ENCODE results near the gene AIFM3.

The AIFM3 gene

DNA sequence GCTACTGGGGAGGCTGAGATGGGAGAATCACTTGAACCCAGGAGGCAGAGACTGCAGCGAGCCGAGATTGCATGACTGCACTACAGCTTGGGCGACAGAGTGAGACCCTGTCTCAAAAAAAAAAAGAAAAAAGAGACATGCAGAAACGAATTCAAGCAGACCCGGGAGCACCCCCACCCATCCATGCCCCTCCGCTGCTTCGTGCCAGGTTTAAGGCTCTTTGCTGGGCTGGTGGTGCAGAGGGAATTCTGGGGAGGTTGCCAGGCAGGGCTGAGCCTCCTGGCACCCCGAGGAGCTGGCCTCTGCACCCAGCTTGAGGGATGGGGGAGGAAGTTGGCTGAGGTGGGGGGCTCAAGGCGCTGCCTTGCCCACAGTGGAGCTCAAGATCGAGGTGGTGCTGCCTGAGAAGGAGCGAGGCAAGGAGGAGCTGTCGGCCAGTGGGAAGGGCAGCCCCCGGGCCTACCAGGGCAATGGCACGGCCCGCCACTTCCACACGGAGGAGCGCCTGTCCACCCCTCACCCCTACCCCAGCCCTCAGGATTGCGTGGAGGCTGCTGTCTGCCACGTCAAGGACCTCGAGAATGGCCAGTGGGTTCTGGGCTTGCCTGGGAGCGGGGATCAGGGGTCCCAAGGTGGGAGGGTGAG, 6.0 kb downstream of the AIFM3 start:
- no peak for TF ChIP-seq TAF1 (IDR thresholded peaks at IDR 0.05; ENCODE audit: low read depth)
- no peak for TF ChIP-seq ZBTB7A (IDR thresholded peaks at IDR 0.05; ENCODE audit: low read depth)
- TF ChIP-seq, protein P1, sequence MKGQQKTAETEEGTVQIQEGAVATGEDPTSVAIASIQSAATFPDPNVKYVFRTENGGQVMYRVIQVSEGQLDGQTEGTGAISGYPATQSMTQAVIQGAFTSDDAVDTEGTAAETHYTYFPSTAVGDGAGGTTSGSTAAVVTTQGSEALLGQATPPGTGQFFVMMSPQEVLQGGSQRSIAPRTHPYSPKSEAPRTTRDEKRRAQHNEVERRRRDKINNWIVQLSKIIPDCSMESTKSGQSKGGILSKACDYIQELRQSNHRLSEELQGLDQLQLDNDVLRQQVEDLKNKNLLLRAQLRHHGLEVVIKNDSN (IDR thresholded peaks at IDR 0.05) = no peak
- TF ChIP-seq NFIC (IDR thresholded peaks at IDR 0.05) = no peak
- TF ChIP-seq YY1 (IDR thresholded peaks at IDR 0.05; ENCODE audit: low read depth) = no peak
- TF ChIP-seq, protein P2, sequence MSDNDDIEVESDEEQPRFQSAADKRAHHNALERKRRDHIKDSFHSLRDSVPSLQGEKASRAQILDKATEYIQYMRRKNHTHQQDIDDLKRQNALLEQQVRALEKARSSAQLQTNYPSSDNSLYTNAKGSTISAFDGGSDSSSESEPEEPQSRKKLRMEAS (IDR thresholded peaks at IDR 0.05) = no peak

DNA sequence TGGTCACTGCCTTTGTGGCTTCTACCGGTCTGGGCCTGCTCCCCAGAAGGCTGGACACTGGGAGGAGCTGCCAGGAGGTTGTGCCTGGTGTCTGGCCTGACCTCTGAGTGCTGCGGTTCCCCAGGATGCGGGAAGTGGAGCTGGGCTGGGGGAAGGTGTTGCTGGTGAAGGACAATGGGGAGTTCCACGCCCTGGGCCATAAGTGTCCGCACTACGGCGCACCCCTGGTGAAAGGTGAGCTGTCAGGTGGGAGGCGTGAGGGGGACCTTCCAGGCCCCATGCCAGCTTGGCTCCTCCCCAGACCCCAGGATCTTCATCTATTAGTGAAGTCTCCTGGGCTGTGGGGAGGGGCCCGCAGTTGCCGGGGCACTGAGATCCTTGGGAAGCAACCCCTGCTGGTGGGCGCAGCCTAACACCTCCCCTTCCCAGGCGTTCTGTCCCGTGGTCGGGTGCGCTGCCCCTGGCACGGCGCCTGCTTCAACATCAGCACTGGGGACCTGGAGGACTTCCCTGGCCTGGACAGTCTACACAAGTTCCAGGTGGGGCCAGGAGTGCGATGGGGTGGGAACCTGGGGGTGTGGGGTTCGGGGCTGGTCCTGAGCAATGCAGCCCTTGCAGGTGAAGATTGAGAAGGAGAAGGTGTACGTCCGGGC, 6.7 kb downstream of the AIFM3 start:
- 0 out of 2 replicates have a peak, but pooled peaks have one; percentile 36 for TF ChIP-seq ZBTB7A (IDR thresholded peaks at IDR 0.05; ENCODE audit: low read depth)
- TF ChIP-seq, protein P3, sequence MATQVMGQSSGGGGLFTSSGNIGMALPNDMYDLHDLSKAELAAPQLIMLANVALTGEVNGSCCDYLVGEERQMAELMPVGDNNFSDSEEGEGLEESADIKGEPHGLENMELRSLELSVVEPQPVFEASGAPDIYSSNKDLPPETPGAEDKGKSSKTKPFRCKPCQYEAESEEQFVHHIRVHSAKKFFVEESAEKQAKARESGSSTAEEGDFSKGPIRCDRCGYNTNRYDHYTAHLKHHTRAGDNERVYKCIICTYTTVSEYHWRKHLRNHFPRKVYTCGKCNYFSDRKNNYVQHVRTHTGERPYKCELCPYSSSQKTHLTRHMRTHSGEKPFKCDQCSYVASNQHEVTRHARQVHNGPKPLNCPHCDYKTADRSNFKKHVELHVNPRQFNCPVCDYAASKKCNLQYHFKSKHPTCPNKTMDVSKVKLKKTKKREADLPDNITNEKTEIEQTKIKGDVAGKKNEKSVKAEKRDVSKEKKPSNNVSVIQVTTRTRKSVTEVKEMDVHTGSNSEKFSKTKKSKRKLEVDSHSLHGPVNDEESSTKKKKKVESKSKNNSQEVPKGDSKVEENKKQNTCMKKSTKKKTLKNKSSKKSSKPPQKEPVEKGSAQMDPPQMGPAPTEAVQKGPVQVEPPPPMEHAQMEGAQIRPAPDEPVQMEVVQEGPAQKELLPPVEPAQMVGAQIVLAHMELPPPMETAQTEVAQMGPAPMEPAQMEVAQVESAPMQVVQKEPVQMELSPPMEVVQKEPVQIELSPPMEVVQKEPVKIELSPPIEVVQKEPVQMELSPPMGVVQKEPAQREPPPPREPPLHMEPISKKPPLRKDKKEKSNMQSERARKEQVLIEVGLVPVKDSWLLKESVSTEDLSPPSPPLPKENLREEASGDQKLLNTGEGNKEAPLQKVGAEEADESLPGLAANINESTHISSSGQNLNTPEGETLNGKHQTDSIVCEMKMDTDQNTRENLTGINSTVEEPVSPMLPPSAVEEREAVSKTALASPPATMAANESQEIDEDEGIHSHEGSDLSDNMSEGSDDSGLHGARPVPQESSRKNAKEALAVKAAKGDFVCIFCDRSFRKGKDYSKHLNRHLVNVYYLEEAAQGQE (IDR thresholded peaks at IDR 0.05; ENCODE audit: low read depth) = no peak

DNA sequence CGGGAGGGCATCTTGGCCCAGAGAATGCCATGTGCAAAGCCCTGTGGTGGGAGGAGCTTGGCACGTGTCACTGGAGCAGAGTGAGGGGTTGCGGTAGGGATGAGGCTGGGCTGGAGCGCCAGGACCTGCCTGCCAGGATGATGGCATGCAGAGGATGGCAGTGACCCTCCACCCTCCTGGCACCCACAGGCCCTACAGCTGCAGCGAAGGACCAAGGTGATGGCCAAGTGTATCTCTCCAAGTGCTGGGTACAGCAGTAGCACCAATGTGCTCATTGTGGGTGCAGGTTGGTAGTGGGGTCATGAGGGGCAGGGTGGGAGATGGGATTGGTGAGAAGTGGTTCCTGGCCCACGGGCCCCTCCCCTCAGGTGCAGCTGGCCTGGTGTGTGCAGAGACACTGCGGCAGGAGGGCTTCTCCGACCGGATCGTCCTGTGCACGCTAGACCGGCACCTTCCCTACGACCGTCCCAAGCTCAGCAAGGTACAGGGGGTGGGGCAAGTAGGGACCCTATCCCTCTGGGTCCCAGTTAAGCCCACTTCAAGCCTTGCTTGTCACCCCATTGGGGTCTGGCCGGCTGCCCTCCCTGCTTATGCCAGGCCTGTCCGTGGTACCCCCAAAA, 7.4 kb downstream of the AIFM3 start:
- TF ChIP-seq CREB1 (IDR thresholded peaks at IDR 0.05; ENCODE audit: low read depth) (no peak), FOXM1 (IDR thresholded peaks at IDR 0.05; ENCODE audit: borderline replicate concordance, low read depth) (no peak), YY1 (IDR thresholded peaks at IDR 0.05; ENCODE audit: low read depth) (no peak), CEBPB (IDR thresholded peaks at IDR 0.05) (no peak), TEAD4 (IDR thresholded peaks at IDR 0.05) (no peak), EP300 (IDR thresholded peaks at IDR 0.05; ENCODE audit: borderline replicate concordance) (no peak), NFIC (IDR thresholded peaks at IDR 0.05) (no peak), TAF1 (IDR thresholded peaks at IDR 0.05; ENCODE audit: low read depth) (no peak), EGR1 (IDR thresholded peaks at IDR 0.05) (no peak), RAD21 (IDR thresholded peaks at IDR 0.05; ENCODE audit: low read depth) (no peak), ZBTB7A (IDR thresholded peaks at IDR 0.05; ENCODE audit: low read depth) (no peak), TCF12 (IDR thresholded peaks at IDR 0.05; ENCODE audit: low read depth) (no peak)
- TF ChIP-seq, protein P3 (IDR thresholded peaks at IDR 0.05; ENCODE audit: low read depth) = no peak
- TF ChIP-seq, protein P2 (IDR thresholded peaks at IDR 0.05) = no peak
- TF ChIP-seq, protein P1 (IDR thresholded peaks at IDR 0.05) = no peak

DNA sequence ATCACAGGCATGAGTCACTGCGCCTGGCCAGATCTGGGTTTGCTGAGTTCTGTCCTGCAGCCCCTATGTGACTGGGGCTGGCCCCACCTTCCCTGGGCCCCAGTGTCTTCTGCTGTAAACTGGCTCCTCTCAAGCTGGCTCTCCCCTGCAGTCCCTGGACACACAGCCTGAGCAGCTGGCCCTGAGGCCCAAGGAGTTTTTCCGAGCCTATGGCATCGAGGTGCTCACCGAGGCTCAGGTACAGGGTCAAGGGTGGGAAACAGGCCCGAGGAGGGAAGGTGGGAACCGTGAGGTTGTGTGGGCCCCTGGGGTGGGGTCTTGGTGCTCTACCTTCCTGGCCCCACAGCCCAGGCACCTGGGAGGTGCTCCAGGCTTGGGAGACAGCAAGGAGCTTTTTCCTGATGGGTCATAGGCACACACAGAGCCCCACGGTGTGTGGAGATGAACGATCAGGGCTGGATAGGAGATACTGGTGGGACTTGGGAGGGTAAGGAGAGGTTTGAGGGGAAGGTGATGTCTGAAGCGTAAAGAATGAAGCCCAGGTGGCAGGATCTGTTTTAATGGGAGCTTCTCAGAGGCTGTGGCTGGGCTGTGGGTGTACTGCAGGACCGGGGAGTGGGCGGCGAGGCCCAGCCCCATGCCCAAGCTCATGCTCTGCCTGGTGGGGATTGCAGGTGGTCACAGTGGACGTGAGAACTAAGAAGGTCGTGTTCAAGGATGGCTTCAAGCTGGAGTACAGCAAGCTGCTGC, 8.7 kb downstream of the AIFM3 start:
- TF ChIP-seq NFIC (IDR thresholded peaks at IDR 0.05) = no peak
- TF ChIP-seq TAF1 (IDR thresholded peaks at IDR 0.05; ENCODE audit: low read depth) = no peak
- no peak for TF ChIP-seq TEAD4 (IDR thresholded peaks at IDR 0.05)
- TF ChIP-seq, protein P2 (IDR thresholded peaks at IDR 0.05) = no peak
- no peak for TF ChIP-seq FOXM1 (IDR thresholded peaks at IDR 0.05; ENCODE audit: borderline replicate concordance, low read depth)
- no peak for TF ChIP-seq TCF12 (IDR thresholded peaks at IDR 0.05; ENCODE audit: low read depth)
- no peak for TF ChIP-seq EP300 (IDR thresholded peaks at IDR 0.05; ENCODE audit: borderline replicate concordance)

DNA sequence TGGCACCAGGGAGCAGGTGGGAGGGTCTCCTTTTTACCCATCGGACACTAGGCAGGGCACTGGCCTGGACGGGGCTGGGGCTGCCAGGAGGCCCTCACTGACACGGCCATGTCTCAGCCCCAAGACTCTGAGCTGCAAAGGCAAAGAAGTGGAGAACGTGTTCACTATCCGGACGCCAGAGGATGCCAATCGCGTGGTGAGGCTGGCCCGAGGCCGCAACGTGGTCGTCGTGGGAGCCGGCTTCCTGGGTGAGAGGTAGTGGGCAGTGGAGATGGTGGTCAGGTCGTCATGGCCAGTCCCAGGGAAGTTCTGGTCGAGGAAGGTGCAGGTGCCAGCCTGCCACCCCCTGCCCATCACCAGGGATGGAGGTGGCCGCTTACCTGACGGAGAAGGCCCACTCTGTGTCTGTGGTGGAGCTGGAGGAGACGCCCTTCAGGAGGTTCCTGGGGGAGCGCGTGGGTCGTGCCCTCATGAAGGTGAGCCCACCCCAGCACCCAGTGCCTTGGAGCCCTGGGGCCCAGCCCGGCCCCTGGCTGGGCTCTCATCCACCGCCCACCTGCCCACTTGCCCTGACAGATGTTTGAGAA, 9.3 kb downstream of the AIFM3 start:
- TF ChIP-seq, protein P1 (IDR thresholded peaks at IDR 0.05) = no peak
- TF ChIP-seq, protein P3 (IDR thresholded peaks at IDR 0.05; ENCODE audit: low read depth) = no peak
- TF ChIP-seq RAD21 (IDR thresholded peaks at IDR 0.05; ENCODE audit: low read depth) = no peak

All from Ishikawa (cell line).